Naive B cell (primary cell): ENCODE measurements around the gene TLE6. TPM values are rescaled to one million over a fixed set of nuclear protein-coding genes. Genes with fewer than 3 reads are reported as not detected.

Experiments used
- ATAC-seq, 2 donors: fragments of 150-1000 bp; cut with Tn5 transposase; 2 replicates each; pipeline ENCODE4 v1.10.0; 2021; ENCODE audit warnings: low read depth in 2 of 2, mild to moderate bottlenecking in 2 of 2, moderate library complexity in 2 of 2
- DNase-seq: peaks from one replicate; pipeline ENCODE4 v3.0.0; 2022
- H3K27ac Mint-ChIP-seq, 6 donors: one replicate each; pipeline ENCODE4 v1.8.0; 2020 to 2022; ENCODE audit warnings: mild to moderate bottlenecking in 6 of 6, mixed read lengths in 6 of 6, moderate library complexity in 5 of 6, inconsistent platforms in 2 of 6
- H3K27me3 Mint-ChIP-seq, 3 donors: one replicate each; pipeline ENCODE4 v1.8.0; 2021 to 2022; ENCODE audit warnings: mixed read lengths in 3 of 3, mild to moderate bottlenecking in 1 of 3
- H3K36me3 Mint-ChIP-seq, 2 donors: one replicate each; pipeline ENCODE4 v1.8.0; 2020 to 2022; ENCODE audit warnings: mixed read lengths in 2 of 2, inconsistent platforms in 1 of 2, mild to moderate bottlenecking in 1 of 2
- H3K4me1 Mint-ChIP-seq, 3 donors: one replicate each; pipeline ENCODE4 v1.8.0; 2020 to 2022; ENCODE audit warnings: mixed read lengths in 3 of 3, inconsistent platforms in 1 of 3, mild to moderate bottlenecking in 1 of 3, moderate library complexity in 1 of 3
- H3K4me3 Mint-ChIP-seq, 8 donors: one replicate each; pipeline ENCODE4 v1.8.0; 2020 to 2022; ENCODE audit warnings: mild to moderate bottlenecking in 8 of 8, mixed read lengths in 8 of 8, moderate library complexity in 8 of 8, inconsistent platforms in 2 of 8
- H3K9me3 Mint-ChIP-seq, 7 donors: one replicate each; pipeline ENCODE4 v1.8.0; 2020 to 2022; ENCODE audit warnings: mixed read lengths in 7 of 7, mild to moderate bottlenecking in 5 of 7, inconsistent platforms in 2 of 7, moderate library complexity in 1 of 7
- polyA plus RNA-seq, 6 donors: library from polyadenylated mRNA; unstranded; fragments of 300-500 nt; fragmentation: Illumina TruSeq; gene quantifications; one replicate each; pipeline ENCODE4 v1.2.3, GENCODE V29; 2021; ENCODE audit warnings: low read depth in 6 of 6

Gene TLE6
- polyA plus RNA-seq, 6 donors from 2014 or later, result 0.43 to 10.7 (median 1.8) TPM

DNA sequence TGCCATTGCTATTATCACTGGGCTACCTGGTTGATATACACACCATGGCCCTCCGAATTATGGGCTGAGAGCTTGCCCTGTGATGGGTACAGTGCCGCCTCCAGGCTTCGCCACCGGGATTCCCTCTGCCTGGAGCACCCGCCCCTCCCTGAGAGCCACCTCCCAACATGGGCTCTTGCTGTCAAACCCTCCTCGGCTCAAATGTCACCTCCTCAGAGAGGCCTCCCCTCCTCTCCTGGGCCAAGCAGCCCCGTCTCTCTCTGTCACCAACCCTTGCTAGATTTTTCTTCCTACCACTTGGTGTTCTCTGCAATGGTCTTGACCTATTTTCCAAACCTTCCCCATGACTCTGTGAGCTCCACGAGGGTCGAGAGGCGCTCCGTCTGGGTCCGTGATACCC is 64.0 kb downstream of the TLE6 start:
- no peaks in the 10 kb centered on the region for H3K9me3 Mint-ChIP-seq
- peaks cover 0 to 4% (median 0%) of the 10 kb centered on the region in 3 donors for H3K27me3 Mint-ChIP-seq
- no peak for DNase-seq
- no peak for ATAC-seq
- peak overlapping the region in 2 of 6 donors; percentile 77 to 91 for H3K27ac Mint-ChIP-seq
- H3K4me3 Mint-ChIP-seq, result peak overlapping the region in 1 of 8 donors; percentile 23
- H3K4me1 Mint-ChIP-seq, result peaks cover 21 to 32% (median 30%) of the 10 kb centered on the region in 3 donors
- H3K36me3 Mint-ChIP-seq, result no peaks in the 10 kb centered on the region

DNA sequence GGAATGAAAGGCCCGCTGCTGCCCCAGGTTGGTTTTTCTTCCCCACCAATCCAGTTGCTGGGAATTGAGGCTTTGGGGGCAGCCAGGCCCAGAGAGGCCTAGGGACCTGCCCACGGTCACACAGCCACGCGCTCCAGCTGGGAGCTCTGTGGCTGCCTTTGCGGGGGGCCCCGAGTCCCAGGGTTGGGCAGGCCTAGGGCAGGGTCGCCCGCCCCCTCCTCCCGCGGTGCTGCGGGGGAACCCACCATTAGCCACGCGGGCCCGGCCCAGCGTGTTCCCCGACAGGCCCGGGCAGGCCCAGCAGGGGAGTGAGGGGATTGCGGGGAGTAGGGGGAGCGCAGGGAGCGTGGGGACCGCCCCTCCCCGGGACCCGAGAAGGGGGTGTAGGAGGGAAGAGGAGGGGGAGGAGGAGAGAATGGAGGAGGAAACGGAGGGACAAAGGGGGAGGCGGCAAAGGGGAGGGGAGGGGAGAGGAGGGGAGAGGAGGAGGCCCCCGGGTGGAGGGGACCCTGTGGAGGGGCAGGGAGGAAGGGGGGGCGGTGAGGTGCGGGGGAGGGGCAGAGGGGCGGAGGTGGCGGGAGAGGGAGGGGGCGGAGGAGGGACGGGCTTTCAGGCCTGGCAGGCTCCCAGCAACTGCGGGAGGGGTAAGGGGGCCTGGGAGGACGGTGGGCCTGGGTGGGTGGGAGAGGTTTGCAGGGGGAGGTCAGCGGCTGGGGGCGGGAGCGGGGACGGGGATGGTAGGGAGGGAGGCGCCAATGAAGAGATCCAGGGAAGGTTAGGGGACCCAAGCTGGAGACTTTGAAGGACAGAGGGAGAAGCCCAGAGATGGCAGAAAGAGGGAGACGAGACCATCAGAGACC is 64.6 kb downstream of the TLE6 start:
- peaks cover 21 to 27% (median 23%) of the 10 kb centered on the region in 3 donors for H3K4me1 Mint-ChIP-seq
- DNase-seq (no peak), ATAC-seq (no peak)
- H3K4me3 Mint-ChIP-seq, result peak overlapping the region in 5 of 8 donors; percentile 23 to 79 (median 40)
- H3K27ac Mint-ChIP-seq, result no peak overlapping the region
- H3K36me3 Mint-ChIP-seq, result no peaks in the 10 kb centered on the region
- no peaks in the 10 kb centered on the region for H3K9me3 Mint-ChIP-seq
- H3K27me3 Mint-ChIP-seq, result peaks cover 0 to 4% (median 0%) of the 10 kb centered on the region in 3 donors

DNA sequence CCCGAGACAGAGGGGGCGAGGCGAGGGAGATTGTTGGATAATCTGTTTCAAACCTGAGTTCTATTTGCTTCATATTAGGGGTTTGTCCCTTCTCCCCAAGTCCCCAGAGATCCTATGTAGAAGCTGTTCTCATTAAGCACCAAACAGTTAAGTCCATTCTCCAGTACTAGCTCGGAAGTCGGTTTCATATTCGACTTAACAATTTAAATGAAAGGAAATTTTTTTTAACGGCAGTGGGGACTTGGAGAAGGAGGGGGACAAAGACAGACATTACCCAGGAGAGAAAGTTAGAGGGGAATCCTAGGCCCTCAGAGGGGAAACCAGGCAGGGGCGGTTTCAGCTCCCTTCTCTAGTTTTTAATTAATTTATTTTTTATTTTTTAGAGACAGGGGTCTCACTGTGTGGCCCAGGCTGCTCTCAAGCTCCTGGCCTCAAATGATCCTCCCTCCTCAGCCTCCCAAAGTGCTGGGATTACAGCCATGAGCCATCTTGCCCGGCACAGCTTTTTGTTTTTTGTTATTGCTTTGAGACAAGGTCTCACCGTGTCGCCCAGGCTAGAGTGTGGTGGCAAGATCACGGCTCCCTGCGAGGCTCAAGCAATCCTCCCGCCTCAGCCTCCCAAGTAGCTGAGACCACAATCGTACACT is 65.4 kb downstream of the TLE6 start:
- no peak for DNase-seq
- no peak overlapping the region for H3K27ac Mint-ChIP-seq
- peak overlapping the region in 5 of 8 donors; percentile 9 to 83 (median 47) for H3K4me3 Mint-ChIP-seq
- H3K27me3 Mint-ChIP-seq, result peaks cover 0 to 4% (median 0%) of the 10 kb centered on the region in 3 donors
- peaks cover 25 to 26% (median 26%) of the 10 kb centered on the region in 3 donors for H3K4me1 Mint-ChIP-seq
- no peaks in the 10 kb centered on the region for H3K36me3 Mint-ChIP-seq
- peak in 1 of 2 donors; percentile 11 for ATAC-seq
- H3K9me3 Mint-ChIP-seq, result no peaks in the 10 kb centered on the region

Other genes with a start within 250 kb of the TLE6 start
- 10 to 100 TPM; 56.2 to 88.7 (median 60.5) TPM for gene SLC39A3, start 237.5 kb upstream of the TLE6 start, polyA plus RNA-seq
- gene SGTA, start 194.3 kb upstream of the TLE6 start, polyA plus RNA-seq, result 10 to 100 TPM; 18.6 to 38.7 (median 26.3) TPM
- gene THOP1, start 192.1 kb upstream of the TLE6 start, polyA plus RNA-seq, result 10 to 100 TPM; 22.4 to 42.2 (median 38.5) TPM
- 1 to 10 TPM in 5 of 6 donors, under 1 TPM in 1; 0.70 to 6.3 (median 3.0) TPM for gene ZNF554, start 157.7 kb upstream of the TLE6 start, polyA plus RNA-seq
- 1 to 10 TPM; 1.8 to 6.7 (median 4.5) TPM for gene ZNF555, start 136.1 kb upstream of the TLE6 start, polyA plus RNA-seq
- gene ZNF556, start 110.2 kb upstream of the TLE6 start, polyA plus RNA-seq, result not detected
- gene ZNF57, start 76.6 kb upstream of the TLE6 start, polyA plus RNA-seq, result 1 to 10 TPM; 2.9 to 5.5 (median 3.6) TPM
- 1 to 10 TPM in 3 of 6 donors, under 1 TPM in 2, not detected in 1; 0.45 to 3.7 (median 1.1) TPM for gene ZNF77, start 32.6 kb upstream of the TLE6 start, polyA plus RNA-seq
- gene TLE2, start 51.7 kb downstream of the TLE6 start, polyA plus RNA-seq, result 1 to 10 TPM in 4 of 6 donors, under 1 TPM in 1, not detected in 1; 0.84 to 2.3 (median 1.9) TPM
- gene TLE5, start 84.9 kb downstream of the TLE6 start, polyA plus RNA-seq, result 100 to 1,000 TPM; 294 to 651 (median 379) TPM
- 1 to 10 TPM in 2 of 6 donors, under 1 TPM in 3, not detected in 1; 0.23 to 1.2 (median 0.99) TPM for gene GNA11, start 116.8 kb downstream of the TLE6 start, polyA plus RNA-seq
- under 1 TPM in 3 of 6 donors, not detected in 3; 0.21 to 0.59 (median 0.53) TPM for gene GNA15, start 158.5 kb downstream of the TLE6 start, polyA plus RNA-seq
- 100 to 1,000 TPM; 307 to 524 (median 405) TPM for gene S1PR4, start 201.2 kb downstream of the TLE6 start, polyA plus RNA-seq
- gene NCLN, start 208.4 kb downstream of the TLE6 start, polyA plus RNA-seq, result 10 to 100 TPM; 17.1 to 47.6 (median 29.2) TPM
- not detected for gene CELF5, start 247.1 kb downstream of the TLE6 start, polyA plus RNA-seq